ENCODE measurements around the gene NOL8.

The NOL8 gene

GRCh38 chr9:92257327-92257726 is 67.8 kb downstream of the NOL8 start:
- no peak for TF ChIP-seq FOXP2 (optimal IDR thresholded peaks at IDR 0.05; ENCODE audit: borderline replicate concordance, extremely low read depth, extremely low read length, insufficient read depth)
- no peak for TF ChIP-seq REST (IDR thresholded peaks at IDR 0.05; ENCODE audit: insufficient read depth in 1 of 2, low read depth in 2 of 2, low read length in 2 of 2)
- no peak for TF ChIP-seq POLR2AphosphoS5 (IDR thresholded peaks at IDR 0.05; ENCODE audit: low read depth, low read length)
- TF ChIP-seq SIN3A (IDR thresholded peaks at IDR 0.05; ENCODE audit: borderline replicate concordance, insufficient read depth, low read length), result no peak
- no peak for TF ChIP-seq TAF1 (IDR thresholded peaks at IDR 0.05; ENCODE audit: borderline replicate concordance, insufficient read depth, low read length)

GRCh38 chr9:92254381-92255337 is 70.5 kb downstream of the NOL8 start:
- TF ChIP-seq FOXP2 (optimal IDR thresholded peaks at IDR 0.05; ENCODE audit: borderline replicate concordance, extremely low read depth, extremely low read length, insufficient read depth), result no peak
- no peak for TF ChIP-seq POLR2AphosphoS5 (IDR thresholded peaks at IDR 0.05; ENCODE audit: low read depth, low read length)
- no peak for TF ChIP-seq SIN3A (IDR thresholded peaks at IDR 0.05; ENCODE audit: borderline replicate concordance, insufficient read depth, low read length)
- no peak for TF ChIP-seq REST (IDR thresholded peaks at IDR 0.05; ENCODE audit: insufficient read depth in 1 of 2, low read depth in 2 of 2, low read length in 2 of 2)
- no peak for TF ChIP-seq TAF1 (IDR thresholded peaks at IDR 0.05; ENCODE audit: borderline replicate concordance, insufficient read depth, low read length)

GRCh38 chr9:92253656-92254055 is 71.5 kb downstream of the NOL8 start:
- TF ChIP-seq POLR2AphosphoS5 (IDR thresholded peaks at IDR 0.05; ENCODE audit: low read depth, low read length) (no peak), REST (IDR thresholded peaks at IDR 0.05; ENCODE audit: insufficient read depth in 1 of 2, low read depth in 2 of 2, low read length in 2 of 2) (no peak), TAF1 (IDR thresholded peaks at IDR 0.05; ENCODE audit: borderline replicate concordance, insufficient read depth, low read length) (no peak), SIN3A (IDR thresholded peaks at IDR 0.05; ENCODE audit: borderline replicate concordance, insufficient read depth, low read length) (no peak), FOXP2 (optimal IDR thresholded peaks at IDR 0.05; ENCODE audit: borderline replicate concordance, extremely low read depth, extremely low read length, insufficient read depth) (no peak)

GRCh38 chr9:92247981-92248380 is 77.2 kb downstream of the NOL8 start:
- TF ChIP-seq FOXP2 (optimal IDR thresholded peaks at IDR 0.05; ENCODE audit: borderline replicate concordance, extremely low read depth, extremely low read length, insufficient read depth) (no peak), REST (IDR thresholded peaks at IDR 0.05; ENCODE audit: insufficient read depth in 1 of 2, low read depth in 2 of 2, low read length in 2 of 2) (no peak), POLR2AphosphoS5 (IDR thresholded peaks at IDR 0.05; ENCODE audit: low read depth, low read length) (no peak), TAF1 (IDR thresholded peaks at IDR 0.05; ENCODE audit: borderline replicate concordance, insufficient read depth, low read length) (no peak), SIN3A (IDR thresholded peaks at IDR 0.05; ENCODE audit: borderline replicate concordance, insufficient read depth, low read length) (no peak)
